ENCODE measurements around the gene RTP3. TPM values are rescaled to one million over a fixed set of nuclear protein-coding genes. Genes with fewer than 3 reads are reported as not detected.
A peak's percentile ranks its signal among the peaks of the same experiment; 100 is the strongest.

The RTP3 gene
- total and polyA plus RNA-seq, 8 donors: not detected

- WGBS, 2 donors: 13% methylated on average over 26 of the region's 26 CpGs
- Histone ChIP-seq H3K4me1 (peaks cover 8 to 17% (median 8%) of the 10 kb centered on the region in 3 donors), H3K9me3 (no peaks in the 10 kb centered on the region), H3K4me3 (no peak overlapping the region), H3K27me3 (no peaks in the 10 kb centered on the region), H3K27ac (peak overlapping the region in 2 of 4 donors; percentile 20 to 51), H3K36me3 (no peaks in the 10 kb centered on the region)
- DNase-seq (peak; percentile 95 to 98 (median 96)), ATAC-seq (peak; percentile 74 to 87 (median 82)), FAIRE-seq (no peak)
- peak; percentile 90 to 99 (median 98) for TF ChIP-seq CTCF (IDR thresholded peaks at IDR 0.05)
- intact Hi-C loops (cut with DNase I): no loop called here
These were observed 8.9 kb upstream of the RTP3 start for GRCh38 chr3:46488735-46489361.

GRCh38 chr3:46489381-46489780 lies 8.4 kb upstream of the RTP3 start:
- intact Hi-C loops (cut with DNase I): no loop called here
- H3K9me3 ChIP-seq: no peaks in the 10 kb centered on the region
- FAIRE-seq (no peak), DNase-seq (peak in 1 of 6 donors; percentile 14), ATAC-seq (no peak)
- peaks cover 8 to 17% (median 8%) of the 10 kb centered on the region in 3 donors for H3K4me1 ChIP-seq
- 85 to 86% methylated on average over 4 of the region's 4 CpGs for WGBS, 2 donors
- no peak overlapping the region for H3K4me3 ChIP-seq
- no peak for TF ChIP-seq CTCF (IDR thresholded peaks at IDR 0.05)
- no peaks in the 10 kb centered on the region for H3K27me3 ChIP-seq
- H3K27ac ChIP-seq: peak overlapping the region in 1 of 4 donors; percentile 51
- no peaks in the 10 kb centered on the region for H3K36me3 ChIP-seq

- no peak for TF ChIP-seq CTCF (IDR thresholded peaks at IDR 0.05)
- FAIRE-seq (no peak), DNase-seq (no peak), ATAC-seq (no peak)
- H3K4me1 ChIP-seq: peaks cover 8 to 17% (median 8%) of the 10 kb centered on the region in 3 donors
- no peaks in the 10 kb centered on the region for H3K9me3 ChIP-seq
- no peaks in the 10 kb centered on the region for H3K36me3 ChIP-seq
- intact Hi-C loops (cut with DNase I): no loop called here
- 70 to 80% methylated on average over 1 of the region's 1 CpG for WGBS, 2 donors
- H3K27me3 ChIP-seq: no peaks in the 10 kb centered on the region
- no peak overlapping the region for H3K27ac ChIP-seq
- no peak overlapping the region for H3K4me3 ChIP-seq
These were observed 7.9 kb upstream of the RTP3 start for GRCh38 chr3:46489875-46490274.

GRCh38 chr3:46490338-46491084 lies 7.3 kb upstream of the RTP3 start:
- no peaks in the 10 kb centered on the region for H3K9me3 ChIP-seq
- peak overlapping the region in 2 of 4 donors; percentile 28 to 56 for H3K27ac ChIP-seq
- FAIRE-seq (no peak), ATAC-seq (no peak), DNase-seq (no peak)
- no peaks in the 10 kb centered on the region for H3K27me3 ChIP-seq
- peaks cover 8 to 16% (median 8%) of the 10 kb centered on the region in 3 donors for H3K4me1 ChIP-seq
- no peak overlapping the region for H3K4me3 ChIP-seq
- no peaks in the 10 kb centered on the region for H3K36me3 ChIP-seq
- intact Hi-C loops (cut with DNase I): no loop called here
- WGBS, 2 donors: 72 to 76% methylated on average over 6 of the region's 6 CpGs
- no peak for TF ChIP-seq CTCF (IDR thresholded peaks at IDR 0.05)

Data from pancreas (tissue), 10 donors.